LNCAP (cell line): ENCODE data around the gene CISH.

Source experiments
- CTCF ChIP-seq: fragments of 450-650 bp; IDR thresholded peaks from 2 replicates; pipeline ENCODE4 v1.5.1; 2017; ENCODE audit warnings: mild to moderate bottlenecking

Gene CISH

GRCh38 chr3:50580683-50581458 is 30.7 kb downstream of the CISH start:
- no peak for TF ChIP-seq CTCF

- no peak for TF ChIP-seq CTCF
These were observed 34.2 kb downstream of the CISH start for GRCh38 chr3:50577348-50577747.

GRCh38 chr3:50575372-50575771 is 36.2 kb downstream of the CISH start:
- TF ChIP-seq CTCF, result no peak

GRCh38 chr3:50574444-50574831 is 37.1 kb downstream of the CISH start:
- TF ChIP-seq CTCF, result no peak

- TF ChIP-seq CTCF, result no peak
These were observed 37.8 kb downstream of the CISH start for GRCh38 chr3:50573566-50574443.

GRCh38 chr3:50572801-50573371 is 38.7 kb downstream of the CISH start:
- no peak for TF ChIP-seq CTCF

GRCh38 chr3:50572158-50572557 is 39.4 kb downstream of the CISH start:
- peak; percentile 80 for TF ChIP-seq CTCF
